Activated naive CD4-positive, alpha-beta T cell treated with anti-CD3 and anti-CD28 coated beads, Interleukin-2, amount 10 ng/mL, durations not matched to agents 7 days and 5 days (primary cell): ENCODE data around the gene METTL21C.
A peak's percentile ranks its signal among the peaks of the same experiment; 100 is the strongest.

ENCODE experiments used
- CTCF ChIA-PET: fragments of 350-600 bp; sonication (Branson Sonifier 250); formaldehyde crosslinking; loops from one replicate; lab custom pipeline; 2021; ENCODE audit warnings: antibody characterized with exemption; lab: Charles Lee
- DNase-seq: peaks from one replicate; pipeline ENCODE4 v3.0.0-alpha.2; 2020
- H3K27ac Mint-ChIP-seq: one replicate; pipeline ENCODE4 v1.8.0; 2021; ENCODE audit warnings: mild to moderate bottlenecking, moderate library complexity, mixed read lengths
- H3K27me3 Mint-ChIP-seq: one replicate; pipeline ENCODE4 v1.8.0; 2021; ENCODE audit warnings: mild to moderate bottlenecking, mixed read lengths
- H3K36me3 Mint-ChIP-seq: one replicate; pipeline ENCODE4 v1.8.0; 2021; ENCODE audit warnings: mixed read lengths
- H3K4me1 Mint-ChIP-seq: one replicate; pipeline ENCODE4 v1.8.0; 2021; ENCODE audit warnings: mixed read lengths
- H3K4me3 Mint-ChIP-seq: one replicate; pipeline ENCODE4 v1.8.0; 2021; ENCODE audit warnings: mild to moderate bottlenecking, moderate library complexity, mixed read lengths
- H3K9me3 Mint-ChIP-seq: one replicate; pipeline ENCODE4 v1.8.0; 2021; ENCODE audit warnings: mixed read lengths

METTL21C gene

GRCh38 chr13:102667911-102668310 is 26.9 kb downstream of the METTL21C start:
- H3K36me3 Mint-ChIP-seq = peaks cover 69% of the 10 kb centered on the region
- no peaks in the 10 kb centered on the region for H3K4me1 Mint-ChIP-seq
- H3K4me3 Mint-ChIP-seq = no peak overlapping the region
- DNase-seq = no peak
- no peaks in the 10 kb centered on the region for H3K27me3 Mint-ChIP-seq
- CTCF ChIA-PET = no interaction called here
- H3K9me3 Mint-ChIP-seq = peaks cover 6% of the 10 kb centered on the region
- H3K27ac Mint-ChIP-seq = no peak overlapping the region

DNA sequence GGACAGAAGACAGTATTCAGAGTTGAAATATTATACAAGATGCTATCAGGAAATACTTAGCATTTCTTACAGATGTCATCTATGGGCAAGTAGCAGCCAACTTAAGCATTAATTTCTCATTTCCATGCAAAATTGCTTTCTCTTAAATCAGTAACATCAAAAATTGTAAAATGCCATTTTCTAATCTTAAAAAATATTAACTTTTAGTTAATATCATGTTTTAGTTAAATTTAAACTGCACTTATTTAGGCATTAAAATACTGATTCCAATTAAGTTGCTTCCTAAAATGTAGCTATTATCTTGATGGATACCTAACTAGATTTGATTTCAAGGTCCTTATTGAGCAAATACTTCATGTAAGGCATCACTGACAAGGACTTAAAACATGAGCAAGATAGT is 27.8 kb downstream of the METTL21C start:
- H3K4me1 Mint-ChIP-seq = no peaks in the 10 kb centered on the region
- CTCF ChIA-PET = no interaction called here
- H3K9me3 Mint-ChIP-seq = peaks cover 6% of the 10 kb centered on the region
- H3K27ac Mint-ChIP-seq = no peak overlapping the region
- peaks cover 69% of the 10 kb centered on the region for H3K36me3 Mint-ChIP-seq
- H3K4me3 Mint-ChIP-seq = no peak overlapping the region
- DNase-seq = no peak
- H3K27me3 Mint-ChIP-seq = no peaks in the 10 kb centered on the region

DNA sequence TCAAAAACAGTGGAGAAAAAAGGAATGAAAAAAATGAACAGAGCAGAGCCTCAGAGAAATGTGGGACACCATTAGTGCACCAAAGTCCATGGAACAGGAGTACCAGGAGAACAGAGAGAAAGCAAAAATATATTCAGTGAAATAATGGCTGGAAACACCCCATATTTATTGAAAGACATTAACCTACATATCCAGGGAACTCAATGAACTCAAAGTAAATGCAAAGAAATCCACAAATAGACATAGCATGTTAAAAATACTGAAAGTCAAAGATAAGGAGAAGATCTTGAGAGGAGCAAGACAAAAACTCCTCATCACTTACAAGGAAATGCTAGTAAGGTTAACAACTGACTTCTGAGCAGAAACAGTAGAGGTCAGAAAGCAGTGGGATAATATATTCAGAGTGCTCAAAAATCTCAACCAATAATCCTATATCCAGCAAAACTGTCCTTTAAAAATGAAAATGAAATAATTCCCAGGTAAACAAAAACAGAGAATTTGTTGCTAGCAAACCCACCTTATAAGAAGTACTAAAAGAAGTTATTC is 35.6 kb downstream of the METTL21C start:
- no peaks in the 10 kb centered on the region for H3K27me3 Mint-ChIP-seq
- CTCF ChIA-PET = no interaction called here
- peaks cover 47% of the 10 kb centered on the region for H3K36me3 Mint-ChIP-seq
- H3K4me1 Mint-ChIP-seq = no peaks in the 10 kb centered on the region
- H3K9me3 Mint-ChIP-seq = no peaks in the 10 kb centered on the region
- no peak overlapping the region for H3K27ac Mint-ChIP-seq
- H3K4me3 Mint-ChIP-seq = no peak overlapping the region
- no peak for DNase-seq

GRCh38 chr13:102658660-102659059 is 36.2 kb downstream of the METTL21C start:
- Mint-ChIP-seq H3K9me3 (no peaks in the 10 kb centered on the region), H3K27ac (no peak overlapping the region), H3K36me3 (peaks cover 43% of the 10 kb centered on the region), H3K4me3 (no peak overlapping the region), H3K27me3 (no peaks in the 10 kb centered on the region), H3K4me1 (no peaks in the 10 kb centered on the region)
- CTCF ChIA-PET = no interaction called here
- no peak for DNase-seq

GRCh38 chr13:102657630-102658029 is 37.2 kb downstream of the METTL21C start:
- H3K9me3 Mint-ChIP-seq = no peaks in the 10 kb centered on the region
- no peak for DNase-seq
- CTCF ChIA-PET = interaction anchor here (1.1 to 1.6 kb wide), 2 partner anchors 17 to 66 kb away, joined by 3 to 7 read pairs; no protein-coding TSS in a partner anchor
- H3K27me3 Mint-ChIP-seq = no peaks in the 10 kb centered on the region
- no peak overlapping the region for H3K27ac Mint-ChIP-seq
- no peaks in the 10 kb centered on the region for H3K4me1 Mint-ChIP-seq
- H3K4me3 Mint-ChIP-seq = no peak overlapping the region
- H3K36me3 Mint-ChIP-seq = peaks cover 46% of the 10 kb centered on the region

DNA sequence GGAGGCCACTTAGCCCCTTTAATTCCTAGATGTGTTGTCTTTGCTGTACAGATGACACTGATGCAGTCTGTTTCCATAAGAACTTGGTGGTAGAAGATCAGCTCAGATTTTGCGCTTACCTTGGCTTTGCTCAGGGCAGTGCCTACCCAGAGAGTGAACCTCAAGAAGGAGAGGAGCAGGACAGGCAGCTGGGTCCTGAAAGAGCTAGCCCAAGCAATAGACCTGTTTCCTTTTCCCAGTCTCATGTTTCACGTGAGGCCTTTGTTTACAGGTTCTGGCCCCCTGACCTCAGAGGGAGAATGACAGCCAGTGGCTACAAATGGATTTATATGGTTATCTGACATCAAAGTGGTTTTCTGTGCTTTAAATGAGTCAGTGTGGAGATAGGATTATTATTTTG is 40.1 kb downstream of the METTL21C start:
- no peak for DNase-seq
- H3K4me1 Mint-ChIP-seq = no peaks in the 10 kb centered on the region
- no peak overlapping the region for H3K4me3 Mint-ChIP-seq
- H3K27me3 Mint-ChIP-seq = no peaks in the 10 kb centered on the region
- CTCF ChIA-PET = interaction anchor here (0.9 kb wide), 1 partner anchor 103 kb away, joined by 3 read pairs; no protein-coding TSS in a partner anchor
- no peaks in the 10 kb centered on the region for H3K9me3 Mint-ChIP-seq
- H3K36me3 Mint-ChIP-seq = peaks cover 37% of the 10 kb centered on the region
- no peak overlapping the region for H3K27ac Mint-ChIP-seq

- no peak for DNase-seq
- Mint-ChIP-seq H3K4me1 (peaks cover 2% of the 10 kb centered on the region), H3K4me3 (no peak overlapping the region), H3K36me3 (peaks cover 34% of the 10 kb centered on the region), H3K27me3 (no peaks in the 10 kb centered on the region), H3K9me3 (no peaks in the 10 kb centered on the region), H3K27ac (no peak overlapping the region)
- CTCF ChIA-PET = interaction anchor here (1.3 to 1.6 kb wide), 3 partner anchors 9 to 60 kb away, joined by 3 to 6 read pairs (median 3); no protein-coding TSS in a partner anchor
These were observed 43.0 kb downstream of the METTL21C start for GRCh38 chr13:102651892-102652291.

GRCh38 chr13:102651392-102651791 is 43.5 kb downstream of the METTL21C start:
- Mint-ChIP-seq H3K4me3 (no peak overlapping the region), H3K27me3 (no peaks in the 10 kb centered on the region), H3K9me3 (no peaks in the 10 kb centered on the region), H3K27ac (no peak overlapping the region), H3K36me3 (peaks cover 37% of the 10 kb centered on the region), H3K4me1 (peaks cover 2% of the 10 kb centered on the region)
- CTCF ChIA-PET = interaction anchor here (1.3 to 1.5 kb wide), 2 partner anchors 9 to 19 kb away, joined by 3 to 6 read pairs; no protein-coding TSS in a partner anchor
- DNase-seq = no peak

- H3K4me3 Mint-ChIP-seq = no peak overlapping the region
These were observed 44.4 kb downstream of the METTL21C start for GRCh38 chr13:102650444-102650843.

GRCh38 chr13:102648046-102648445 is 46.8 kb downstream of the METTL21C start:
- H3K27me3 Mint-ChIP-seq = no peaks in the 10 kb centered on the region
- H3K36me3 Mint-ChIP-seq = peaks cover 56% of the 10 kb centered on the region
- DNase-seq = no peak
- CTCF ChIA-PET = no interaction called here
- H3K9me3 Mint-ChIP-seq = no peaks in the 10 kb centered on the region
- H3K27ac Mint-ChIP-seq = no peak overlapping the region
- H3K4me1 Mint-ChIP-seq = peaks cover 2% of the 10 kb centered on the region
- H3K4me3 Mint-ChIP-seq = no peak overlapping the region

More at GRCh38 chr13:102650444-102650843, 44.4 kb downstream of the METTL21C start:
- no peak overlapping the region for H3K27ac Mint-ChIP-seq
- H3K4me1 Mint-ChIP-seq = peaks cover 2% of the 10 kb centered on the region
- CTCF ChIA-PET = no interaction called here
- H3K9me3 Mint-ChIP-seq = no peaks in the 10 kb centered on the region
- H3K36me3 Mint-ChIP-seq = peaks cover 41% of the 10 kb centered on the region
- DNase-seq = no peak
- H3K27me3 Mint-ChIP-seq = no peaks in the 10 kb centered on the region

- H3K4me1 Mint-ChIP-seq = peaks cover 2% of the 10 kb centered on the region
- H3K36me3 Mint-ChIP-seq = peaks cover 60% of the 10 kb centered on the region
- no peak overlapping the region for H3K27ac Mint-ChIP-seq
- H3K27me3 Mint-ChIP-seq = no peaks in the 10 kb centered on the region
- CTCF ChIA-PET = no interaction called here
- no peak overlapping the region for H3K4me3 Mint-ChIP-seq
- no peak for DNase-seq
- no peaks in the 10 kb centered on the region for H3K9me3 Mint-ChIP-seq
These were observed 49.1 kb downstream of the METTL21C start for GRCh38 chr13:102645701-102646100.

GRCh38 chr13:102643656-102644055 is 51.2 kb downstream of the METTL21C start:
- no peak overlapping the region for H3K4me3 Mint-ChIP-seq

DNA sequence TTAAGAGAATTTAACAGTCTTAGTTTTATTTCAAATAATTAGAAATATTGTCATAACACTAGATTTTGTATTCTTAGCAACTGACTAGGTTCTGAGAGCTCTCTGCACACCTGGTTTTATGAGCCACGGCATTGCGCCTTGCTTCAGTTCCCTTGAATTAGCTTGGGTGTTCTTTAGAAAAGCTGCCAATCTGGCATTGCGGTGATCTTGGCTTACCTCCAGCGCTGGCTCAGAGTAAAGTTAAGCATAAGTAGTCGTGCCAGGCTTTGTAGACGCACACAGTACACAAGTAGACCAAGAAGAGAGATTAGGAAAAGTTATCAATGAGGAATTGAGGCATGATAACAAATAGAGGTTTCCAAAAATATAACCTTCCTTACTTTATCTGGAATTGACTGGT is 52.4 kb downstream of the METTL21C start:
- CTCF ChIA-PET = no interaction called here
- no peaks in the 10 kb centered on the region for H3K27me3 Mint-ChIP-seq
- H3K4me3 Mint-ChIP-seq = no peak overlapping the region
- H3K4me1 Mint-ChIP-seq = peaks cover under 1% of the 10 kb centered on the region
- H3K9me3 Mint-ChIP-seq = no peaks in the 10 kb centered on the region
- H3K36me3 Mint-ChIP-seq = peaks cover 61% of the 10 kb centered on the region
- no peak for DNase-seq
- no peak overlapping the region for H3K27ac Mint-ChIP-seq

More at GRCh38 chr13:102643656-102644055, 51.2 kb downstream of the METTL21C start:
- Mint-ChIP-seq H3K36me3 (peaks cover 58% of the 10 kb centered on the region), H3K27me3 (no peaks in the 10 kb centered on the region), H3K27ac (peak overlapping the region; percentile 33), H3K9me3 (no peaks in the 10 kb centered on the region), H3K4me1 (peaks cover 2% of the 10 kb centered on the region)
- CTCF ChIA-PET = interaction anchor here (0.9 kb wide), 1 partner anchor 10 kb away, joined by 3 read pairs; no protein-coding TSS in a partner anchor
- no peak for DNase-seq

GRCh38 chr13:102642029-102642428 is 52.8 kb downstream of the METTL21C start:
- CTCF ChIA-PET = no interaction called here
- no peak for DNase-seq
- H3K27ac Mint-ChIP-seq = no peak overlapping the region

DNA sequence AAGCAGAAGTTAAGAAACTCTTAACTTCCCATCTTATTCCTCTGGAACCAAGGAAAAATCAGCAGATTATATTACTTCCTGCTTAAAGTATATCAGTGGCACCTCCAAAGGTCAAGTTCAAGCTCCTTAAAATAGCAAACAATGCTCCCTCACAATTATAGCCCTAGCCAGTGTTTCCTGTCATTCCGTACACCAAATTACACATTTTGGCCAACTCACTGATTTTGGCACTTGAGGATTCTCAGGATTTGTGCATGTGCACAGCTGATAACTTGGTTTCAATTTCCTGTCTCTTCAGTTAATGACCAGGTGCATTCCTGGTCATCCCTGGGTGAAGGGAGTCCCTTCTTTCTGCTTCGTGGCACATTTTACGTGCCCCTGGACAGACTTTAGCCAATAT is 56.1 kb downstream of the METTL21C start:
- no peak for DNase-seq
- H3K27me3 Mint-ChIP-seq = no peaks in the 10 kb centered on the region
- H3K4me3 Mint-ChIP-seq = no peak overlapping the region
- peaks cover 73% of the 10 kb centered on the region for H3K36me3 Mint-ChIP-seq
- no peak overlapping the region for H3K27ac Mint-ChIP-seq
- no peaks in the 10 kb centered on the region for H3K4me1 Mint-ChIP-seq
- H3K9me3 Mint-ChIP-seq = no peaks in the 10 kb centered on the region
- CTCF ChIA-PET = no interaction called here

More at GRCh38 chr13:102642029-102642428, 52.8 kb downstream of the METTL21C start:
- H3K4me3 Mint-ChIP-seq = no peak overlapping the region
- no peaks in the 10 kb centered on the region for H3K9me3 Mint-ChIP-seq
- no peaks in the 10 kb centered on the region for H3K27me3 Mint-ChIP-seq
- no peaks in the 10 kb centered on the region for H3K4me1 Mint-ChIP-seq
- peaks cover 64% of the 10 kb centered on the region for H3K36me3 Mint-ChIP-seq
